HG02763 (cell line): ENCODE measurements around the gene BNC2.

Experiments used
- ATAC-seq: cut with Tn5 transposase; IDR thresholded peaks from one replicate; pipeline ENCODE4 v1.9.1; 2021; ENCODE audit warnings: mild to moderate bottlenecking, moderate library complexity; ENCODE audit not compliant: unreplicated experiment

BNC2 gene

DNA sequence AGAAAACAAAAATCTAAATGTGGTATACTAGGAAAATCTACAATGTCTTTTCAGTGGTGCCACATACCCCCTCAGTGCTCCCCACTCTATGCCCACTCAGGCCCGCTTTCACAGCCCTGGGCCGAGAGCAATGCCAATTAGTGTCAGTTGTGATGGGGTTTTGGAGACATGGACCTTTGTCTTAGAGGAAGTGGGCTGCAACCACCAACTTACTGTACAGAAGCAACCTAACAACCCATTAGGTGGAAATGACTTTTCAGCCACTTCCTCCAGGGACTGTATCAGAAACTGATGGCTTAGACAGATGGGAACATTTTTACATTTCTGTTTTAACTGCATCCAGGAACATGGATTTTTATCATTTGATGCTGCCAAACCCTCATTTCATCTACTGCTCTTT, 268.0 kb downstream of the BNC2 start:
- ATAC-seq: no peak

DNA sequence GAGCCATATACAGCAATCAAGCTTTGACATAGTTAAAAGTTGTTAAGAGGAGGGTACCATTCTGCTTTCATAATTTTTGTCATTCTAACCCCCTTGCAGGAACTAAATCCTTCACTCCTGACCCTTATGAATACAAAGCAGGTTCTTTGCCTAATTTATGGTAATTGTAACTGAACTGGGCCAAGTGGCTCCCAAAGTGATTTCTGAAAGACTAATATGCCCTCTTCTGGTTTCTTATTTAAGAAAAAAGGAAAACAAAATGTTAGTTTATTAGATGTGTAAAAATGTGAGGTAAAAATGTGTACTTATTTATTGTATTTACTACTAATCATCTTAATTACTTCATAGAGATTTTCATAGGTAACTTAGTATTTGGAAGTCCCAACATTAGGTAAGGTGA, 268.5 kb downstream of the BNC2 start:
- no peak for ATAC-seq

DNA sequence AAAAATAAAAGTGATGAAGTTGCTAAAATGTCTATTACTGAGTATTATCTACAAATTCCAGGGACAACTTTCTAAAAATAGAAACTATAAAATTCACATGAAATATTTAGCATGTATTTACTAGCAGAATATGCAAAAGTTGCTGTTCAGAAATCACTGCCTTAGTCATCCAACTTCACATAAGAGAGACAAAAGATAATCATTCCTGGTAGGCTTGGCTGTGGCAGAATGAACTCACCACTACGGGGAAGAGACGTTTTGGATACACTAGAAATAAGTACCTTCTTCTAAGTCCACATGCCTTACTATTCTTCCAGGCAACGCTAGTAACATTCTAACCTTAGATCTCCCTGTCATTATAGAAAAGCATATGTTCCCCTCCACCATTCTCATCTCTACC, 272.2 kb downstream of the BNC2 start:
- ATAC-seq: no peak

DNA sequence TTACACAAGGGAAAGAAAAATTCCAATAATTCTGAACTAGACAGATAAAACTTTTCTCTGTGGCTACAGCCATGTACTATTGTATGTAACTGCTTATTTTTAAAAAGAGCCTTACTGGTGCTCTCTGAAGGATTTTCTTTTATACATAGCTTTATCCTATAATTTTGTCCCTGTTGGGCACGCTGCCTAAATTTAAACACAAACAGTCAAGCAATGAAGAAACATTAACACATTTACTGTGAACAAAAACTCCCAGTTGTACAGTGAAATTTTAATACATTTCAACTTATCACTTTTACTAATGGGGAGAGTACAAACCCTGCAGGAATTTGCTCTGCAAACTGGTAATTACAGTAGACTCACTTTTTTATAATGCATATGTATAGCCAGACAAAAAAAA, 273.3 kb downstream of the BNC2 start:
- no peak for ATAC-seq

DNA sequence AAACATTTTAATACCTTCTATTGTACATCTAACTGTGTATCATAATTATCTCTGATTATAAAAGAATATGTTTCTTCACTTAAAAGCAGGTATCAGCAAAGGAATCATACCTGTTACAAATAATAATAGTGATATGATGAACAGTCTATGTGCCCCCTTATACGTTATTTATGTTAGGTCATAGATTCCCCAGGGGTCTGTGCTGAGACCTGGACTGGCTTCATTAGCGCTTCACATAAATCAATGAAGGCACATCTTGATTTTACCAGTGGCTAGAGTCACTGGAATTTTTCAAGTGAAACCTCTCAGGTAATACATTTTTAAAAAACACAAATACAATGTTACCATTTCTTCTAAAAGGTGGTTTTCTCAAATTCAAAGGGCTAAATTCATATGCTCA, 275.2 kb downstream of the BNC2 start:
- no peak for ATAC-seq

DNA sequence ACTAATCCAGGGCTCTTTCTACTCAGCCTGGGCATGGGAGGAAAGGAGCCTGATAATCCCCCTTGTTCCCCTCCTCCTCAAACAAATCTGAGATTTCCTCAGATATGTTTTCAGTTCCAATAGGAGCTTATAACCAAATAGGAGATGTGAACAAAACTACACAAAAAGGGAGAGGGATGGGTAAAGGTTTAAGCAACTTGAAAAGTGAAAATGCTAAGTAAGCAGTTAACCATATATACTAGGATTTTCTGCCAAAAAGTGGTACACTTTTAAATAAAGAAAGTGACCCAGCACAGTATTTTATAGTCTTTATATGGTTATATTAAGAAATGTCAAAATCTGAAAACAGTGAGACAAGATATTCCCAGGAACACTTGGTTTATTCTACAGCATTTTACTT, 275.7 kb downstream of the BNC2 start:
- no peak for ATAC-seq

DNA sequence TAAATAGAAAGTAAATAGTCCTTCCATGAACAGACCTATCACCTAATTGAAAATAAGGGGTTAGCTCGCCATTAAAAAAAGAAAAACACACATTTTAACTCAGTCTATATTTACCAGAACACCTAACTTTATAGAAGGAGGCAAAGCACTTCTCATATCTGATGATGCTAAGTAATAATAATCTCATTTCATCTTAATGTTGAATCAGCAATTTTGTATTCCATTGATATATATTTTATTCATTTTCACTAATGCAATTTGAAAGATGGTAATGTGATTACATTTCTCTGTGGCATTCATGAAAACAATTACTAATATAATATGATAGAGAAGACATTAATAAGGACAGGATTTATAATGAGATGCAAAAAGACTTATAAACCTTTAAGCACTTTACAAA, 276.7 kb downstream of the BNC2 start:
- ATAC-seq: no peak

DNA sequence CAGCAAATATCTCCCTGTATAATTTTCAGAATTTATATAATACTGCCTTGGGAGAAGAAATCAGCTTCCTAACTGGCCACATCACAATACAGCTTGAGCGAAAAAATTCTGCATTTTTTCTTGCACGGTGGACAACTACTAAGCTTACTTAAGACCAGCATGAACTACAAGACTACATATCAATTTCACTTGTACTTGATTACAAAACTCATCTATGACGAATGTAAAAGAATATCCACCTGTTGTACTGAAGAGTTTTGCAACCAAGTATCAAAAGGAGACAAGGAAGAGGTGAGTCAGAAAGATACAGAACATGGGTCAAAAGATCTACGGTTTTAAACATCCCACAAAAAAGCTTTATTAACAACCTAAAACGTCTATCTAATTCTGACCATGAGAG, 279.4 kb downstream of the BNC2 start:
- ATAC-seq: no peak

DNA sequence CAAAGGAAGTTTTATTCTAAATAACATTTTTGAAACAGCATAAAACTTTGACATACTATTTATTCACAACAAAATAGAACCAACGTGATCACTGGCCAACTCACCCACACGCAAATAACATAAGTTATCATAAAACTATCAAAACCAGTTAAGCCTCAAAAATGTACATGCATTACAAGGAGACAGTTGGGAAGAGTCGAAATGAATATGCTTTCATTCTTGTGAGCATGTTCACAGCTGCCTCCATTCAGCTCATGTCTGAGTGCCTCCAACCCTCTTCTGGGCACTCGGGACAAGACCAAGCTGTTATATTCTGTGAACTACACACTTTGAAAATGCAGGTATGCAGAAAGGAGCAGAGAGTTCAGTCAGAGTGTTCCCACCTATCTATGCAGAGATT, 284.9 kb downstream of the BNC2 start:
- ATAC-seq: no peak

DNA sequence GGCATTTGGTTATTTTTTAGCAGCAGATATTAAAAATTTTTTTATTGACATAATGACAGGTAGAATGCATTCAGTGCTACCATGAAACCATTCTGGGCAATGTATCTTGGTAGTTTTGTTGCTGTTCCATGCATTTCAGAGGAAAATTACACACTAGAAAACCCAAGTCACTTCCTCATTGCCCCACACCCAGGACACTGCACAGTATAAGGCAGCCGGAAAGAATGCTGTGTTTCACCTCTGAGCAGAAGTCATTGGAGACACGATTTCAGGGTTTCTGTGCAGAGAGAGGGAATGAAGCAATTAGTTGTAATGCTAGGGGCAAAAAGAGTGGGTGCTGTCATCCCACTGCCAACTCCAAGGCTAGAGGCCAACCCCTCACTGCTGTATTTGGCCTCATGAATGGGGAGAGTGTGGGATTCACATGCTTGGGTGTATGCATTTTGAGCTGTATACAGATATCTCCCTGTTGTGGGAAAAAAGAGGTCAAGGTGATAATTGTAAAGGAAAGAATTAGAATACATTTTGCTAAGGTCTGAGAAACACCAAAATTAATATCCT, 290.5 kb downstream of the BNC2 start:
- ATAC-seq: no peak

DNA sequence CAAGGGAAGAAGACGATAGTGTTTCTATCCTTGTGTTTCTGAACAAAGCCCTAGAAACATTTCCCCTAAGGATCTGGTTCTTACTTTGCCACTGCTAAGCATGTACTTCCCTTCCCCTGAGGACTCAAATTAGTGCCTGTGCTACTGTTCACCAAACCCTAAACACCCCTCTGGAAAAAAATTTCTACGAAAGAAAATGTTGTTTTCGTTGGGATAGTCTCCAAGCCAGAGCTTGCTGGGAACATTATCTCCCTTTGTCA, 294.6 kb downstream of the BNC2 start:
- ATAC-seq: no peak

DNA sequence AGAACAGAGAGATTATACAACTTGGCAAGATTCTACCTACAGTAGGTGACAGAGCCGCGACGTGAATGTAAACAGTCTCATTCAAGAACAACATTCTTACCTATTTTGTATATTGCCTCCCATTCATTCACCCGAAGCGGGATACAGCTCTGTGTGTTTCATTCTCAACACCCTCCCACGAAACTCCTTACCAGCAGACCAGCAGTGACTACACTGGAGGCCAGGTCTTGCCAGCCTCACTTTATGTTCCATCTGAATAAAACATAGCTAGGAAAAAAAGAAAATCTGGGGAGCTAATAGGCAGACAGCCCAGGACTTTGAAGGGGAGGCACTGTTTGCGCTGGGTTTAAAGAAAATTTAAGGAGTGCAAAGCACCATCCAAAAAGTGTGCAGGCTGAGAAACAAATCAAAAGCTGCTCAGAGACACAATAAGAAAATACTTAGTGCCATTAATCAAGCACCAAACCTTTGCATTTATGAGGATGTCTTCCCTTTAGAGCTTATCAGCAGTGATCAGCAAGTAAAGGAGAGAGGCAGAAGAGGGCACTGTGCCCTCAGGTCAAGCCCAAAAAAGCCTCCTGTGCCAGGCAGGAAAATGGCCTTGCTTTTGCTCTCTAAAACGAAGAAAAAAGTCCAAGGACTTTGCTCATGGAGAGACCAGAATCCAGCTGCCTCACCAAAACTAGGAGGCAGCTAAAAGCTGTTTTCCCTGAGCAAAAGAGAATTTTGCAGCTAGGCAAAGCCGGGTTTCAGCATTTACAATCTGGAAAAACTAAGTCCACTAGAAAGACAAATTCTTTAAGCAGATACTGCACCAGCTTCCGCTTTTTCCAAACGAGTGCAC, 295.1 kb downstream of the BNC2 start:
- no peak for ATAC-seq

DNA sequence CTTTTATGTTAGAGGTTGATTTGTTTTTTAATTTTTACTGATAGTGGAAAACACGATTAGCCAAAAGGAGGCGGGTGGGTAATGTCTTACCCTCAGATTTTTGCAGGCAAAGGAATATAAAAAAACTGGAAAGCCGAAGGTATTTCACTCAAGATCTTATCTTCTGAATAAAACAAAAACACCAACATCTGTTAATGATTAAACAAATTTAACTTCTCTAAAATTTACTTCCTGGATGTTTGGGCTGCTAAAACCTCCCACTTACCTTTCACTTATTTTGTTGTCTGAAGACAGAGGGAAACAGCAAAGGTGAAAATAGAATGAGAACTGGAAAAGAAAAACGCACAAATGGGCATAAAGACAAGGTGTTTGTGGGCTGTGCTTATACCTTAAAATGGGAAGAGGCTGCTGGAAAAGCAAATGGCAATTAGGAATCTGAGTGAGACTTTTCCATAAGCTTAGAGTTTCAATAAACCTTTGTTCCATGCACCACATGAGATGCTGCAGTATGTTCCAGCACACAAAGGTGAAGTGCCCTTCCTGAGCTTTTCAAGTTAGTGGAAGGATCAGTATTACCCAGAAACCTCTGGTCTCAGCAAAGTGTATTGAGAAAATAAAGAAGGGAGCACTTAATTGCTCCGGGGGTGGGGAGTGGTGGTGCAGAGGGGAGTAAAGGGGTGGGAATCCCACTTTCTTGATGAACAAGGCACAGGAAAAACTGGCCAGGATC, 298.3 kb downstream of the BNC2 start:
- no peak for ATAC-seq

DNA sequence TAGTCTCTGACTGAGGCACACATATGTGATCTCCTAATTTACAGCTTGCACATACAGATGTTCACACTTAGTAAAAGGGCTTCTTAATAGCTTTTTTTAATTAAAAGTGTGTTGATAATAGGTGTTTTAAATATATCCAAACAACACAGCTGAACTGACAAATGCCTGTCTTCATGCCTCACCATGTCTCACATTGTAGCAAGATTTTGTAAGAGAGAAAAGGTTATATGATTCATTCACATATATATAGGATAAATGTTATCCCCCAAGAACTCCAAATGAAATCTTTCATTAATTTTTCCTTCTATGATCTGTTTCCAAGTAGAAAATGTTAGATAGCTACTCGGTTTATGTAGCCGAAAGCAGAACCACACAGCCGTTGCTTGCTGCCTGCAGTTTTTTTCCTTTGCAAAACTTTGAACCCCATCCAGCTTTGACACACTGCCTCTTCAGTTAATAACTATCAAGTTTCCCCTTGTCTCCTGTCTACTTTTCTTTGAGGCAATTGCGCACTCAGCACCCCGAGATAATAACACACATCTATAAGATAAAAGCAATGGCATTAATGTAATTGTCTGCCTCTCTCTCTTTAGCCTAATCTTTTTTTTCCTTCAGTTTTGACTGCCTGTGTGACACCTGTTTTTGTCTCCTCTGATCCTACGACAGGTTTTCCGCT, 299.2 kb downstream of the BNC2 start:
- ATAC-seq: no peak

DNA sequence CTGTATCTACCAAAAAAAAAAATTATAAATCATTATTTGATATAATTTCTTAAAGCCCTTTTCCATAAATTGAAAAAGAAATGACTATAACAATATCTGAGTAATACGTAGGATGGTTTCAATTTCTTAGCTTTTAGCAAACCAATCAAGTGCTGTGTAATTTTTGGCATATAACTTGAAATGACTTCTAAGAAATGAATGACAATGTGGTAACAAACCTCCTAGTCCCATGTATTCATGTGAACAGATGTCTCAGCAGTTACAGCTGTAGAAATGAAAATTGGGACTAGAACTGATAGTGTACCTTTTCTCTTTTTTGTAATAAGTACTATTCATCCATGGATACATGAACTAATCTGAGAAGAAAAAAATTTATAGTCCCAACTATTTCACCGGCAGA, 307.0 kb downstream of the BNC2 start:
- no peak for ATAC-seq

DNA sequence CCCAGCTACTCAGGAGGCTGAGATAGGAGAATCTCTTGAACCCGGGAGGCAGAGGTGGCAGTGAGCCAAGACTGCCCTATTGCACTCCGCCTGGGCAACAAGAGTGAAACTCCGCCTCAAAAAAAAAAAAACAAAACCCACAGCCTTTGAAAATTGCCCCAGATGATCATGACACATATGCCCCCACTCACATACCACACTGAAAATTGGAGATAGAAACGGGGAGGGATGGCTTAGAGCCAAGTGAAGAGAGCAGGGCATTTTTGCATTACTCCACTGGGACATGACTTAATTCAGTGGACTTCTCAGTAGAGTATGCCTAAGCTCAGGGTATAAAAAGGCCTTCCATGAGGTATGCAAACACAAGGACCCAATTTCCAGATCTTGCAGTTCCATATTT, 309.3 kb downstream of the BNC2 start:
- no peak for ATAC-seq

DNA sequence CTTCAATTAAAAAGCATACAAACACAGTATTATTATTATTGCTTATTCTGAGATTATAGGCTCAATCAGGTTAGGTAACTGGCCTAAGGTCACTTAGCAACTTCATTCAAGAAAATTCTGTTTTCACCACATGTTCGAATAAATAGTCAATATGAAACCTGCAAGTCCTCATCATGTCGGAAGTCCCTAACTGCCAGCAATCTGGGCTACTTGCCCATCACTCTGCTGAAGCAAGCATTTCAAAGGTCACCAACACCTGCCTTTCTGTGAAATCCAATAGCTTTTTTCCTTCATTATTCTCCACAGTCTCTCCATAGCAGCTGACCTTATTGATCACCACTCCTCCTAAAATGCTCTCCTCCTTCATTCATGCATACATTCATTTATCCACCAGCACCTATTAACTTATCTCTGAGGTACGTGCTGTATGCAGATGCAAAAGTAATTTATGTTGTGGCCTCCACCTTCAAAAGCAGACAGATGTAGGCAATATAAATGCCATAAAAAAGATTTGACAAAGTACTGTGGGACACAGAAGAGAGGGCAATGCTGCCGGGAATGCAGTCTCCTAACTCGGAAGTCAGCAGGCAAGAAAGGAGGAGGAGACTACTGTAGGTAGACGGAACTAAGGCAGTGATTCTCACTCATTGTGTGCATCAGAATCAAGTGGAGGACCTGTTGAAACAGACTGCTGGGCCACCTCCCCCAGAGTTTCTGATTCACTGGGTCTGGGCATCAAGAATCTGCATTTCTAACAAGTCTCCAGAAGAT, 310.9 kb downstream of the BNC2 start:
- no peak for ATAC-seq

DNA sequence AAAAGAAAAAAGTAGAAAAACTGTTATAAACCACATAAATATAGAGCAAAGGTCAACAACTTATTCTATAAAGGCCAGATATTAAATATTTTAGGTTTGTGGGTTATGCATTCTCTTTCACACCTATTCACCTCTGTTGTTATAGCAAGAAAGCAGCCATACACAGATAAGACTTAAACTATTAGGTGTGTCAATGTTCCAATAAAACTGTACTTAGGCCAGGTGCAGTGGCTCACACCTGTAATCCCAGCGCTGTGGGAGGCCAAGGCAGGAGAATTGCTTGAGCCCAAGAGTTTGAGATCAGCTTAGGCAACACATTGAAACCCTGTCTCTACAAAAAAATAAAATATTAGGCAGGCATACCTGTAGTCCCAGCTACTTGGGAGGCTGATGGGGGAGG, 314.7 kb downstream of the BNC2 start:
- no peak for ATAC-seq

DNA sequence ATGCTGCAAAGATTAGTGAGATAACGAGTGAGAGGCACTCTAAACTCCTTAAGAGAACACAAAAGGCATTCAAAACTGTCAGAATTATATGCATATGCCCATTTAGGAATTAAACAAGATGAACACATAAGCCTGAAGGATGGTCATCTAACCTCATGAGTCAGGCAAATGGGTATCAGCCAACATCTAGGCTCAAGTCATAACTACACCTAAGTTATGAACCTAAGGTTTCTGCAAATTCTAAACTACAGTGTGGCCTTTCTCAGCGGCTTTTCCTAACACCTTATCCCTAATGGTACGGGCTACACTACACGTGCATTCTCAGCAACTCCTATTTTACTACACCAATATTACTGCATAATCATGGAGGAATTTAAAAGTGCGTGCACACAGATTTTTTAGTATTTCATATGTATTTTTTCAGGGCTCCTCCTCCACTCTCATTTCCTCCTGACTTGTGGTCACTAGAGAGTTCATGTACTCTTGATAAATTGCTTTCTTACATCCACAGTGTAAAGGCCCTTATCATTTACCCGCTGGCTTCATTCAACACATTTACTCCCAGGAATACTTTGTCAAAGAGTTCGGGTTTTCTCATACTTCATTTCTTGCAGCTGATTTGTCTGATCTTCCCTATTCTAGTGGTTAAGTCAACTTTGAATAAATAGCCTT, 316.5 kb downstream of the BNC2 start:
- ATAC-seq: no peak

DNA sequence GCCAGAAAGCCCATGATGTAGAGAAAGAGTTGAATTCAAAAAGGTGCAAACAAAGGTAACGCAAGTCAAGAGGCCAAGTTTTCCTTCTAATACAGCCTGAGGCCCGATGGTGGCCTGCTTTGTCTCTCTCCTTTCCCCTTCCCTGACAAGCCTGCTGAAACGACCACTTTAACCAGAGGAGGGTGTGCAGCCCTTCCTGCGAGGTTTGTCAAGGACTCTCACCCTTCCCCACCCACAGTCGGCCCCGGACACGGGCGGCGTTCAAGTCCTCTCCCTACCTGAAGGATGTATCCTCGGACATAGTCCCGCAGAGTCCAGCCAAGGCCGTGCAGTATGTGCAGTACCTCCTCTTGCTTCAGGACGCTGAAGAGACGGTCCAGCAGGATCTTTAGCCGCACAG, 318.2 kb downstream of the BNC2 start:
- no peak for ATAC-seq

DNA sequence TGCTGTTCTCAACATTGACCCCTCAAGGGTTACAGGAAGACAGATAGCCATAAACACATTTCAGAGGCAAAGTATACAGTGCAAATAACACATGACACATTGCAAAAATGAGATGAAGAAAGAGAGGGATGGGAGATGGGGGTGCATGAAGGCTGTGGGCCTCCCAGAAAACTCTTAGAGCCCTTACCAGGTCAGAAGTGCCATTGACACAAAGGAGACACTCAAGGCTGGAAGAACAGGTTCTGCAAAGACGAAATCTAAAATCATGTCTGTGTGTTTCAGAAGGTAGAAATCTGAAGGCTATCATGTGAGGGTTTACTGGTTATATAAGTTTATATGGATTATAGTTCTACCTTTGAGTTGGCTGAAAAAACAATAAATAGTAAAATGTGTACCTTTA, 318.8 kb downstream of the BNC2 start:
- ATAC-seq: no peak
